22Rv1 (cell line): ENCODE measurements around the gene LMTK2.

Experiments used
- CTCF ChIP-seq: fragments of 450-650 bp; IDR thresholded peaks from 2 replicates; pipeline ENCODE4 v1.5.1; 2017; ENCODE audit warnings: mild to moderate bottlenecking
- ZFX ChIP-seq: fragments of 450-650 bp; IDR thresholded peaks from 2 replicates; pipeline ENCODE4 v1.6.1; 2017; ENCODE audit warnings: antibody characterized with exemption, borderline replicate concordance

- TF ChIP-seq CTCF = no peak
- no peak for TF ChIP-seq ZFX
Measured at GRCh38 chr7:98217623-98218582, 111.2 kb downstream of the LMTK2 start.
